Measurements from ENCODE around the gene ROR1. TPM values are rescaled to one million over a fixed set of nuclear protein-coding genes. Genes with fewer than 3 reads are reported as not detected.

ROR1 gene
- total and polyA plus RNA-seq, 2 donors (not counting 1 experiment from before 2014, with no cell fraction given) = 0.46 to 16.0 TPM

- TF ChIP-seq EZH2 (IDR thresholded peaks at IDR 0.05; ENCODE audit: borderline replicate concordance, insufficient read depth, low read depth, low read length, poor library complexity, severe bottlenecking) (no peak), CTCF (IDR thresholded peaks at IDR 0.05) (no peak)
- Mint-ChIP-seq H3K4me3 (no peak overlapping the region), H3K4me1 (no peaks in the 10 kb centered on the region), H3K9me3 (ENCODE audit: insufficient read depth) (no peaks in the 10 kb centered on the region), H3K27me3 (peaks cover 10% of the 10 kb centered on the region), H3K27ac (no peak overlapping the region)
- H3K9me3 ChIP-seq (ENCODE audit: control extremely low read depth in 1 of 3, control insufficient read depth in 2 of 3, insufficient read depth in 1 of 3, low read length in 2 of 3) = peaks cover 0 to 3% (median 0%) of the 10 kb centered on the region in 3 donors
- ChIA-PET CTCF (no interaction called here), POLR2A (no interaction called here)
- intact Hi-C loops (cut with micrococcal nuclease) = no loop called here
- no peak overlapping the region for H3K4me3 ChIP-seq (ENCODE audit: control extremely low read depth in 1 of 5, extremely low read depth in 1 of 5, insufficient read depth in 1 of 5, low read depth in 2 of 5, low read length in 4 of 5)
- no peak overlapping the region for H3K4me2 ChIP-seq (replicated peaks; ENCODE audit: low read depth, low read length, poor library complexity, severe bottlenecking)
- H3K36me3 ChIP-seq (replicated peaks in 1 of 2; ENCODE audit: control extremely low read depth in 1 of 2, control insufficient read depth in 1 of 2, extremely low read depth in 1 of 2, insufficient read depth in 2 of 2, low read length in 1 of 2) = no peaks in the 10 kb centered on the region
- no peaks in the 10 kb centered on the region for H3K4me1 ChIP-seq (ENCODE audit: control insufficient read depth in 2 of 2, insufficient read depth in 2 of 2, low read length in 2 of 2)
- no peaks in the 10 kb centered on the region for H3K27me3 ChIP-seq (replicated peaks in 1 of 4; ENCODE audit: control extremely low read depth in 1 of 4, control insufficient read depth in 3 of 4, insufficient read depth in 4 of 4, low read length in 3 of 4)
- H3K9ac ChIP-seq (ENCODE audit: low read length) = no peak overlapping the region
- no peak for DNase-seq
- H3K27ac ChIP-seq (ENCODE audit: low read length in 2 of 2) = no peak overlapping the region
- no peak overlapping the region for H2AFZ ChIP-seq (ENCODE audit: insufficient read depth, low read depth, low read length, poor library complexity, severe bottlenecking)
- H4K20me1 ChIP-seq (ENCODE audit: control insufficient read depth, insufficient read depth, low read length, poor library complexity, severe bottlenecking) = no peaks in the 10 kb centered on the region
- 94% methylated on average over 3 of the region's 3 CpGs for WGBS (ENCODE audit: insufficient coverage)
- H3K79me2 ChIP-seq (ENCODE audit: control insufficient read depth, insufficient read depth, low read length) = no peaks in the 10 kb centered on the region
- ATAC-seq (ENCODE audit: low read depth) = no peak
Measured at GRCh38 chr1:63724375-63724899, 49.4 kb upstream of the ROR1 start.

GRCh38 chr1:63728611-63729226, 45.1 kb upstream of the ROR1 start:
- no peak for DNase-seq
- Histone ChIP-seq H3K4me3 (ENCODE audit: control extremely low read depth in 1 of 5, extremely low read depth in 1 of 5, insufficient read depth in 1 of 5, low read depth in 2 of 5, low read length in 4 of 5) (no peak overlapping the region), H3K36me3 (replicated peaks in 1 of 2; ENCODE audit: control extremely low read depth in 1 of 2, control insufficient read depth in 1 of 2, extremely low read depth in 1 of 2, insufficient read depth in 2 of 2, low read length in 1 of 2) (no peaks in the 10 kb centered on the region), H3K27me3 (replicated peaks in 1 of 4; ENCODE audit: control extremely low read depth in 1 of 4, control insufficient read depth in 3 of 4, insufficient read depth in 4 of 4, low read length in 3 of 4) (no peaks in the 10 kb centered on the region), H3K4me1 (ENCODE audit: control insufficient read depth in 2 of 2, insufficient read depth in 2 of 2, low read length in 2 of 2) (no peaks in the 10 kb centered on the region), H2AFZ (ENCODE audit: insufficient read depth, low read depth, low read length, poor library complexity, severe bottlenecking) (no peak overlapping the region), H3K4me2 (replicated peaks; ENCODE audit: low read depth, low read length, poor library complexity, severe bottlenecking) (no peak overlapping the region), H3K9me3 (ENCODE audit: control extremely low read depth in 1 of 3, control insufficient read depth in 2 of 3, insufficient read depth in 1 of 3, low read length in 2 of 3) (peaks cover 0 to 3% (median 0%) of the 10 kb centered on the region in 3 donors), H3K27ac (ENCODE audit: low read length in 2 of 2) (no peak overlapping the region), H4K20me1 (ENCODE audit: control insufficient read depth, insufficient read depth, low read length, poor library complexity, severe bottlenecking) (no peaks in the 10 kb centered on the region), H3K79me2 (ENCODE audit: control insufficient read depth, insufficient read depth, low read length) (no peaks in the 10 kb centered on the region), H3K9ac (ENCODE audit: low read length) (no peak overlapping the region)
- POLR2A ChIA-PET = no interaction called here
- intact Hi-C loops (cut with micrococcal nuclease) = no loop called here
- no peaks in the 10 kb centered on the region for H3K4me1 Mint-ChIP-seq
- no peak for TF ChIP-seq EZH2 (IDR thresholded peaks at IDR 0.05; ENCODE audit: borderline replicate concordance, insufficient read depth, low read depth, low read length, poor library complexity, severe bottlenecking)
- no peak for TF ChIP-seq CTCF (IDR thresholded peaks at IDR 0.05)
- 96% methylated on average over 7 of the region's 8 CpGs for WGBS (ENCODE audit: insufficient coverage)
- no peak for ATAC-seq (ENCODE audit: low read depth)
- H3K9me3 Mint-ChIP-seq (ENCODE audit: insufficient read depth) = no peaks in the 10 kb centered on the region
- CTCF ChIA-PET = no interaction called here
- no peak overlapping the region for H3K4me3 Mint-ChIP-seq
- peaks cover 7% of the 10 kb centered on the region for H3K27me3 Mint-ChIP-seq
- H3K27ac Mint-ChIP-seq = no peak overlapping the region
